ENCODE results near the gene MVD.

GRCh38 chr16:88653101-88653500 is 9.8 kb downstream of the MVD start:
- TF ChIP-seq, protein P1, sequence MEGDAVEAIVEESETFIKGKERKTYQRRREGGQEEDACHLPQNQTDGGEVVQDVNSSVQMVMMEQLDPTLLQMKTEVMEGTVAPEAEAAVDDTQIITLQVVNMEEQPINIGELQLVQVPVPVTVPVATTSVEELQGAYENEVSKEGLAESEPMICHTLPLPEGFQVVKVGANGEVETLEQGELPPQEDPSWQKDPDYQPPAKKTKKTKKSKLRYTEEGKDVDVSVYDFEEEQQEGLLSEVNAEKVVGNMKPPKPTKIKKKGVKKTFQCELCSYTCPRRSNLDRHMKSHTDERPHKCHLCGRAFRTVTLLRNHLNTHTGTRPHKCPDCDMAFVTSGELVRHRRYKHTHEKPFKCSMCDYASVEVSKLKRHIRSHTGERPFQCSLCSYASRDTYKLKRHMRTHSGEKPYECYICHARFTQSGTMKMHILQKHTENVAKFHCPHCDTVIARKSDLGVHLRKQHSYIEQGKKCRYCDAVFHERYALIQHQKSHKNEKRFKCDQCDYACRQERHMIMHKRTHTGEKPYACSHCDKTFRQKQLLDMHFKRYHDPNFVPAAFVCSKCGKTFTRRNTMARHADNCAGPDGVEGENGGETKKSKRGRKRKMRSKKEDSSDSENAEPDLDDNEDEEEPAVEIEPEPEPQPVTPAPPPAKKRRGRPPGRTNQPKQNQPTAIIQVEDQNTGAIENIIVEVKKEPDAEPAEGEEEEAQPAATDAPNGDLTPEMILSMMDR (IDR thresholded peaks at IDR 0.05) = no peak
- TF ChIP-seq EP300 (IDR thresholded peaks at IDR 0.05) (no peak), POLR2A (IDR thresholded peaks at IDR 0.05) (no peak)

Data from stomach (tissue), 4 donors.